Smooth muscle cell (in vitro differentiated cells): ENCODE results near the gene C14orf39. TPM values are rescaled to one million over a fixed set of nuclear protein-coding genes. Genes with fewer than 3 reads are reported as not detected.
A peak's percentile ranks its signal among the peaks of the same experiment; 100 is the strongest.

Experiments
- DNase-seq: peaks from one replicate; lab custom pipeline; 2025; ENCODE audit not compliant: unreplicated experiment; lab: John Stamatoyannopoulos, UW
- H2AFZ ChIP-seq: fragments of 200-600 bp; sonication (generic); 2 replicates; pipeline ENCODE4 v1.6.0; 2016; ENCODE audit warnings: antibody characterized with exemption, low read depth, mild to moderate bottlenecking
- H3F3A ChIP-seq: fragments of 200-600 bp; sonication (generic); 2 replicates; pipeline ENCODE4 v1.6.0; 2017; ENCODE audit warnings: antibody characterized with exemption, low read depth
- H3K27ac ChIP-seq: fragments of 200-600 bp; sonication (generic); 2 replicates; pipeline ENCODE4 v1.5.1; 2016; ENCODE audit warnings: low read depth, mild to moderate bottlenecking
- H3K27me3 ChIP-seq: fragments of 200-600 bp; sonication (generic); 2 replicates; pipeline ENCODE4 v1.6.1; 2016; ENCODE audit warnings: low read depth, mild to moderate bottlenecking
- H3K36me3 ChIP-seq: fragments of 200-600 bp; sonication (generic); 2 replicates; pipeline ENCODE4 v1.5.1; 2016; ENCODE audit warnings: low read depth
- H3K4me1 ChIP-seq: fragments of 200-600 bp; sonication (generic); 2 replicates; pipeline ENCODE4 v1.5.1; 2016; ENCODE audit warnings: low read depth
- H3K4me2 ChIP-seq: fragments of 200-600 bp; sonication (generic); 2 replicates; pipeline ENCODE4 v1.6.0; 2016; ENCODE audit warnings: mild to moderate bottlenecking
- H3K4me3 ChIP-seq: fragments of 200-600 bp; sonication (generic); 2 replicates; pipeline ENCODE4 v1.5.1; 2016; ENCODE audit warnings: mild to moderate bottlenecking
- H3K79me2 ChIP-seq: fragments of 200-600 bp; sonication (generic); 2 replicates; pipeline ENCODE4 v1.6.0; 2016; ENCODE audit warnings: low read depth, mild to moderate bottlenecking
- H3K9ac ChIP-seq: fragments of 200-600 bp; sonication (generic); 2 replicates; pipeline ENCODE4 v1.6.0; 2016; ENCODE audit warnings: low read depth
- H3K9me3 ChIP-seq: fragments of 200-600 bp; sonication (generic); replicated peaks from 2 replicates; pipeline ENCODE4 v1.5.1; 2016; ENCODE audit warnings: low read depth
- H4K20me1 ChIP-seq: fragments of 200-600 bp; sonication (generic); 2 replicates; pipeline ENCODE4 v1.6.0; 2016; ENCODE audit warnings: low read depth
- CTCF ChIP-seq: fragments of 200-600 bp; sonication (generic); IDR thresholded peaks from 2 replicates; pipeline ENCODE4 v1.5.1; 2017; ENCODE audit warnings: borderline replicate concordance, mild to moderate bottlenecking, antibody characterized with exemption; ENCODE audit not compliant: insufficient read depth, poor library complexity, severe bottlenecking
- WGBS: methylation state at CpG from one replicate; pipeline ENCODE4 v1.1.7; 2016; ENCODE audit warnings: low lambda C conversion rate; 5-methylcytosine and 5-hydroxymethylcytosine counted together
- polyA plus RNA-seq: library from polyadenylated mRNA; unstranded; fragments of >200 nt; fragmentation: Nextera tagmentation; extraction: Ambion mirVana; gene quantifications from 2 replicates; pipeline ENCODE4 v1.2.1, GENCODE V29; 2016
- total RNA-seq: library from RNA; depleted of rRNA; stranded (reverse); fragments of >200 nt; gene quantifications from 2 replicates; pipeline ENCODE4 v1.2.3, GENCODE V29; 2014

C14orf39 gene
- total and polyA plus RNA-seq, 2 experiments from 2014 or later, result 1.3 TPM; not detected in 1

GRCh38 chr14:60508707-60509437, 23.0 kb upstream of the C14orf39 start, which contains the start of gene SIX6:
SIX6 (plus strand) TSS chr14:60509146; CDS start chr14:60509399, 253 bp downstream.
- no peaks in the 10 kb centered on the region for H3K79me2 ChIP-seq
- peaks cover 100% of the 10 kb centered on the region for H3K27me3 ChIP-seq
- no peaks in the 10 kb centered on the region for H3K36me3 ChIP-seq
- H3K4me3 ChIP-seq, result no peak within 1 kb of the TSS
- 1% methylated on average over 51 of the region's 55 CpGs for WGBS
- peak within 1 kb of the TSS; percentile 54 for H3K4me2 ChIP-seq
- H3K27ac ChIP-seq, result no peak within 1 kb of the TSS
- H3F3A ChIP-seq, result no peaks in the 10 kb centered on the region
- peaks cover 29% of the 10 kb centered on the region for H3K4me1 ChIP-seq
- H3K9me3 ChIP-seq, result no peaks in the 10 kb centered on the region
- TF ChIP-seq CTCF, result no peak
- no peaks in the 10 kb centered on the region for H4K20me1 ChIP-seq
- no peak within 1 kb of the TSS for H2AFZ ChIP-seq
- H3K9ac ChIP-seq, result no peak within 1 kb of the TSS
- DNase-seq, result no peak

DNA sequence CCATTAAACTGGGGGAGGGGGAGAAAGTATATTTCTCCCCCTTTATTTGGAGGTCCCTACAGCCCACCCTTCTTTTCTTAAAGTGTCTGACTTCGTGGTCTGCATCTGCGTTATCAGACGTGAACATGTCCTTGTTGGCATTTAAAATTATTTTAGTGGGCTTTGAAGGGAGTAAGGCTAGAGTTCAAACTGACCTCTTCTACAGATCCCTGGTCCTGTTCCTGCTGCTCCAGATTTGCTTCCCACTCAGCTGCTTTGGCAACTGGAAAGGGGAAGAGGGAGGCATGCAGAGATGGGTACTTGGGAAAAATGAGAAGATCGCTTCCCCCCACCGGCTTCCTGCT, 22.5 kb upstream of the C14orf39 start:
- H3K9me3 ChIP-seq, result no peaks in the 10 kb centered on the region
- peaks cover 25% of the 10 kb centered on the region for H3K4me1 ChIP-seq
- H4K20me1 ChIP-seq, result no peaks in the 10 kb centered on the region
- no peak for DNase-seq
- no peaks in the 10 kb centered on the region for H3F3A ChIP-seq
- H3K36me3 ChIP-seq, result no peaks in the 10 kb centered on the region
- no peak for TF ChIP-seq CTCF
- H3K4me3 ChIP-seq, result no peak overlapping the region
- no peak overlapping the region for H2AFZ ChIP-seq
- 13% methylated on average over 5 of the region's 5 CpGs for WGBS
- no peak overlapping the region for H3K4me2 ChIP-seq
- H3K79me2 ChIP-seq, result no peaks in the 10 kb centered on the region
- H3K27me3 ChIP-seq, result peaks cover 100% of the 10 kb centered on the region
- H3K27ac ChIP-seq, result no peak overlapping the region
- H3K9ac ChIP-seq, result no peak overlapping the region

DNA sequence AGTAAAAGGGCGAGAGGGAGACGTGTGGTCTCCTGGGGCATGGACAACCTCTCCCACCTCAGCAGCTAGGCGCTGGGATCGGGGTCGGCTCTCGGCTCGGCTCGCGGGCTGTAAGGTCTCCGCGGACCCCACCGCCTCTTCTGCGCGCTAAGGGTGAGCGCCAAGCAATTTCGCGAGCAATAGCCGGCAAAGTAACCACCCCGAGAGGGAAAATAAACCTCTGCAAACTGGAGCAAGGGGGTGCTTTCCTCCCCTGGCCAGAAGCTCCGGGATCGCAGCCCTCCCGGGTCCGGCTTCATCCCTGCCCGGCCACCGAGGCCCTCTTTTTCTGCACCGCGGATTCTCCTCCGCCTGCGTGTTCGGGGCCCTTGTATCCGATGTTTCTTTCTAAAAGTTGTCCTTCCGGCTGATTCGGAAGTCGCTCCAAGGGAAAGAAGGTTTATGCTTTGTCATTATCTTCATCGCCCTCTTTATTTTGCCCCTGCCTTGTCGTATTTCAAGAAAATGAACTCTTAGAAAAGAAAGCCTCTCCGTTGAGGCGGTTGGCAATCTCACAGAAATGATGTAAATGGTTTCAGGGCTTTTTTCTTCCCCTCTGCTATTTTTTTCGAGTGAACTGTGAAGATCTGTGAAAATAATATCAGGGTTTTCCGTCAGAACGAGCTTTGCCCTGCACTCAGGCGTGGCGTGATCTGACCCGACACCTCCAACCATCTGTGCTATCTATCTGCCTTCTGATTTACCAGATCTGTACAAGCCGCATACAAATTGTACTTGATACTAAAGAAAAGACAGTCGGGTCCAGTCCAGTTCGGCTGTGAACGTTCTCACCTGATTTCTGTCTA, 21.3 kb upstream of the C14orf39 start:
- H2AFZ ChIP-seq, result no peak overlapping the region
- TF ChIP-seq CTCF, result no peak
- DNase-seq, result no peak
- H3K36me3 ChIP-seq, result no peaks in the 10 kb centered on the region
- H3K79me2 ChIP-seq, result no peaks in the 10 kb centered on the region
- no peaks in the 10 kb centered on the region for H3K9me3 ChIP-seq
- WGBS, result 8% methylated on average over 48 of the region's 48 CpGs
- peaks cover 100% of the 10 kb centered on the region for H3K27me3 ChIP-seq
- H3F3A ChIP-seq, result no peaks in the 10 kb centered on the region
- peaks cover 20% of the 10 kb centered on the region for H3K4me1 ChIP-seq
- H3K27ac ChIP-seq, result no peak overlapping the region
- no peak overlapping the region for H3K9ac ChIP-seq
- H4K20me1 ChIP-seq, result no peaks in the 10 kb centered on the region
- H3K4me2 ChIP-seq, result no peak overlapping the region
- H3K4me3 ChIP-seq, result no peak overlapping the region
